HepG2 (cell line): ENCODE measurements around the gene TLK1. TPM values are rescaled to one million over a fixed set of nuclear protein-coding genes. Genes with fewer than 3 reads are reported as not detected.

Source experiments
- NFKB2 ChIP-seq: sonication (generic); formaldehyde crosslinking; IDR thresholded peaks from 2 replicates; pipeline ENCODE4 v1.4.0; 2020; ENCODE audit warnings: missing genetic modification reagents, borderline replicate concordance
- TCF7L2 ChIP-seq: IDR thresholded peaks from 2 replicates; pipeline ENCODE4 v1.6.1; 2011; ENCODE audit warnings: mild to moderate bottlenecking, low read depth, low read length, moderate library complexity
- ZNF160 ChIP-seq: sonication (generic); formaldehyde crosslinking; IDR thresholded peaks from 2 replicates; pipeline ENCODE4 v1.8.0; 2022; ENCODE audit warnings: mild to moderate bottlenecking, inconsistent platforms, missing genetic modification reagents
- ZNF841 ChIP-seq: sonication (generic); formaldehyde crosslinking; IDR thresholded peaks from 2 replicates; pipeline ENCODE4 v1.8.1; 2023; ENCODE audit warnings: missing genetic modification reagents, borderline replicate concordance
- polyA plus RNA-seq, 8 experiments: library from polyadenylated mRNA; depleted of rRNA in 3 of 8; stranded (reverse) in 7 of 8; unstranded in 1 of 8; fragments of >200 nt; fragmentation: Illumina TruSeq in 4 of 8; extraction: Trizol in 4 of 8; gene quantifications; 2 replicates each; pipeline versions ENCODE4 v1.2.1 to v1.2.3, GENCODE V29; 2011 to 2016; ENCODE audit warnings: low read depth in 4 of 8, missing spikeins in 1 of 8, mixed read lengths in 1 of 8; ENCODE audit not compliant: insufficient read depth in 1 of 8
- total RNA-seq, 5 experiments: library from RNA; depleted of rRNA; stranded (reverse); fragments of >200 nt; fragmentation: Illumina TruSeq; extraction: Trizol; gene quantifications; 2 replicates each; pipeline ENCODE4 v1.2.3, GENCODE V29; 2016; ENCODE audit warnings: low read depth in 1 of 5
- TF ChIP-seq, protein P1 (sequence below): IDR thresholded peaks from 2 replicates; pipeline ENCODE4 v1.6.1; 2016
- TF ChIP-seq, protein P2 (sequence below): sonication (generic); formaldehyde crosslinking; IDR thresholded peaks from 2 replicates; pipeline ENCODE4 v1.5.1; 2020; ENCODE audit warnings: mild to moderate bottlenecking, missing genetic modification reagents, moderate library complexity
- TF ChIP-seq, protein P3 (sequence below): sonication (generic); formaldehyde crosslinking; IDR thresholded peaks from 2 replicates; pipeline ENCODE4 v1.8.1; 2023; ENCODE audit warnings: missing genetic modification reagents, inconsistent platforms, borderline replicate concordance

The TLK1 gene
- total and polyA plus RNA-seq, 2 of the 13 experiments (the other 11 are each of a cell fraction or from before 2014, with no cell fraction given), result 16.8 to 28.7 TPM

DNA sequence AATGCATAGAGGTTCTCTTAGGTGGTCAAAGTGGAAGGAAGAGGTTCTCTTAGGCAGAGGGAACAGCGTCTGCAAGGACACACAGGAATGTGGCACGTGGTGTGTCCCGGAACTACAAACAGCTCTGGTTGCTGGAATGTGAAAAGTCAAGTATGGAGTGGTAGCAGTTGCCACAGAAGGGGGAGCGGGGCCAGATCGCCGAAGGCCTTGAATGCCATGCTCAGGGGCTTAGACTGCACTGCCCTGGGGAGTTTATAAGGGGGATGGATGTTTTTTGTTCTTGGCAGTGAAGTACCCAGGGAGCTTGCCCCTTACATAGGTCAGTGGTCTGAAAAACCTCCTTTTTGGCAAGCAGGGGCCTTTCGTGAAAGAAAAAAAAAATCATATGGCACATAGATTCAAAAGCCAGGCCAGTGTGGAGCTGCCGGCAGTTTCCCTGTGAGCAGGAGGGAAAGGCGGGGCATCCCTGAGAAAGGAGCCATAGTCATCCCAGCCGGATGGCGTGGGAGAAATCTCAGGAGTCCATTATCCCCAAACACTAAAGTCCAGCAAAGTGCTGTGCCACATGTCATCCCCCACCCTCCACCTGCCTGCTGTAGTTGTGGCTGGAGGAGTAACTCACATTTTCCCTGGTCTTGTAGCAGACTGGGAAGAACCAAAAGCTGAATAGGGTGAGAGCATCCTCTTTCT lies 186.2 kb downstream of the TLK1 start (continued):
- no peak for TF ChIP-seq ZNF160 (CRISPR knock-in tag)
- TF ChIP-seq, protein P1, sequence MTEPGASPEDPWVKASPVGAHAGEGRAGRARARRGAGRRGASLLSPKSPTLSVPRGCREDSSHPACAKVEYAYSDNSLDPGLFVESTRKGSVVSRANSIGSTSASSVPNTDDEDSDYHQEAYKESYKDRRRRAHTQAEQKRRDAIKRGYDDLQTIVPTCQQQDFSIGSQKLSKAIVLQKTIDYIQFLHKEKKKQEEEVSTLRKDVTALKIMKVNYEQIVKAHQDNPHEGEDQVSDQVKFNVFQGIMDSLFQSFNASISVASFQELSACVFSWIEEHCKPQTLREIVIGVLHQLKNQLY (CRISPR knock-in tag), result peak; percentile 21; the same call in 1 of the 2 replicates
- no peak for TF ChIP-seq NFKB2 (CRISPR knock-in tag)
- TF ChIP-seq, protein P2, sequence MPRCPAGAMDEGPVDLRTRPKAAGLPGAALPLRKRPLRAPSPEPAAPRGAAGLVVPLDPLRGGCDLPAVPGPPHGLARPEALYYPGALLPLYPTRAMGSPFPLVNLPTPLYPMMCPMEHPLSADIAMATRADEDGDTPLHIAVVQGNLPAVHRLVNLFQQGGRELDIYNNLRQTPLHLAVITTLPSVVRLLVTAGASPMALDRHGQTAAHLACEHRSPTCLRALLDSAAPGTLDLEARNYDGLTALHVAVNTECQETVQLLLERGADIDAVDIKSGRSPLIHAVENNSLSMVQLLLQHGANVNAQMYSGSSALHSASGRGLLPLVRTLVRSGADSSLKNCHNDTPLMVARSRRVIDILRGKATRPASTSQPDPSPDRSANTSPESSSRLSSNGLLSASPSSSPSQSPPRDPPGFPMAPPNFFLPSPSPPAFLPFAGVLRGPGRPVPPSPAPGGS, result 0 out of 2 replicates have a peak, but pooled peaks have one; percentile 1
- no peak for TF ChIP-seq TCF7L2
- no peak for TF ChIP-seq ZNF841 (CRISPR knock-in tag)
- TF ChIP-seq, protein P3, sequence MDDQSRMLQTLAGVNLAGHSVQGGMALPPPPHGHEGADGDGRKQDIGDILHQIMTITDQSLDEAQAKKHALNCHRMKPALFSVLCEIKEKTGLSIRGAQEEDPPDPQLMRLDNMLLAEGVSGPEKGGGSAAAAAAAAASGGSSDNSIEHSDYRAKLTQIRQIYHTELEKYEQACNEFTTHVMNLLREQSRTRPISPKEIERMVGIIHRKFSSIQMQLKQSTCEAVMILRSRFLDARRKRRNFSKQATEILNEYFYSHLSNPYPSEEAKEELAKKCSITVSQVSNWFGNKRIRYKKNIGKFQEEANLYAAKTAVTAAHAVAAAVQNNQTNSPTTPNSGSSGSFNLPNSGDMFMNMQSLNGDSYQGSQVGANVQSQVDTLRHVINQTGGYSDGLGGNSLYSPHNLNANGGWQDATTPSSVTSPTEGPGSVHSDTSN (CRISPR knock-in tag), result no peak
